Karpas-422 (cell line): Measurements from ENCODE around the gene CSAG2. TPM values are rescaled to one million over a fixed set of nuclear protein-coding genes. Genes with fewer than 3 reads are reported as not detected.
"Not testable (repeated sequence)": the region's sequence is repeated elsewhere in the genome, so short reads cannot be mapped to it uniquely, and the experiment has no call there.

Experiments used
- DNase-seq: peaks from one replicate; pipeline ENCODE4 v3.0.0-alpha.2; 2015
- H2AFZ ChIP-seq: fragments of 200-600 bp; sonication (generic); 2 replicates; pipeline ENCODE4 v1.6.1; 2014; ENCODE audit warnings: antibody characterized with exemption, low read length, mixed read lengths
- H3K27ac ChIP-seq: fragments of 200-600 bp; sonication (generic); 2 replicates; pipeline ENCODE4 v1.5.1; 2014; ENCODE audit warnings: mild to moderate bottlenecking, low read length, moderate library complexity
- H3K27me3 ChIP-seq: fragments of 200-600 bp; sonication (generic); 2 replicates; pipeline ENCODE4 v1.6.1; 2014; ENCODE audit warnings: low read length, mixed read lengths
- H3K36me3 ChIP-seq: fragments of 200-600 bp; sonication (generic); 2 replicates; pipeline ENCODE4 v1.6.1; 2014; ENCODE audit warnings: low read length, mixed read lengths; ENCODE audit not compliant: insufficient read depth
- H3K4me1 ChIP-seq: fragments of 200-600 bp; sonication (generic); 2 replicates; pipeline ENCODE4 v1.6.1; 2014; ENCODE audit warnings: mild to moderate bottlenecking, low read length, mixed read lengths
- H3K4me2 ChIP-seq: fragments of 200-600 bp; sonication (generic); 2 replicates; pipeline ENCODE4 v1.6.1; 2014; ENCODE audit warnings: low read length, low read depth, mild to moderate bottlenecking; ENCODE audit not compliant: poor library complexity, severe bottlenecking
- H3K4me3 ChIP-seq: fragments of 200-600 bp; sonication (generic); 2 replicates; pipeline ENCODE4 v1.5.1; 2014; ENCODE audit warnings: mild to moderate bottlenecking, antibody characterized with exemption, low read length, mixed read lengths
- H3K79me2 ChIP-seq: fragments of 200-600 bp; sonication (generic); 2 replicates; pipeline ENCODE4 v1.6.1; 2014; ENCODE audit warnings: mild to moderate bottlenecking, low read length, mixed read lengths
- H3K9ac ChIP-seq: fragments of 200-600 bp; sonication (generic); 2 replicates; pipeline ENCODE4 v1.6.0; 2014; ENCODE audit warnings: low read length
- H3K9me2 ChIP-seq: fragments of 200-600 bp; sonication (generic), shearing (Covaris generic); replicated peaks from 2 replicates; pipeline ENCODE4 v1.6.0; 2014; ENCODE audit warnings: mild to moderate bottlenecking, low read length, moderate library complexity; ENCODE audit not compliant: insufficient read depth
- H3K9me3 ChIP-seq: fragments of 300-700, 200-600 bp; sonication (generic); 2 replicates; pipeline ENCODE4 v1.6.1; 2014; ENCODE audit warnings: low read length, mixed read lengths
- H4K20me1 ChIP-seq: fragments of 200-600 bp; sonication (generic); 2 replicates; pipeline ENCODE4 v1.6.1; 2014; ENCODE audit warnings: mild to moderate bottlenecking, antibody characterized with exemption, low read length, low read depth; ENCODE audit not compliant: insufficient read depth
- total RNA-seq: library from RNA; depleted of rRNA; stranded (reverse); fragments of >200 nt; shearing (Covaris generic); gene quantifications from 2 replicates; pipeline ENCODE4 v1.2.3, GENCODE V29; 2014; ENCODE audit warnings: low replicate concordance; rRNA removed

The CSAG2 gene
- total RNA-seq, 1 experiment from 2014 or later = not detected

DNA sequence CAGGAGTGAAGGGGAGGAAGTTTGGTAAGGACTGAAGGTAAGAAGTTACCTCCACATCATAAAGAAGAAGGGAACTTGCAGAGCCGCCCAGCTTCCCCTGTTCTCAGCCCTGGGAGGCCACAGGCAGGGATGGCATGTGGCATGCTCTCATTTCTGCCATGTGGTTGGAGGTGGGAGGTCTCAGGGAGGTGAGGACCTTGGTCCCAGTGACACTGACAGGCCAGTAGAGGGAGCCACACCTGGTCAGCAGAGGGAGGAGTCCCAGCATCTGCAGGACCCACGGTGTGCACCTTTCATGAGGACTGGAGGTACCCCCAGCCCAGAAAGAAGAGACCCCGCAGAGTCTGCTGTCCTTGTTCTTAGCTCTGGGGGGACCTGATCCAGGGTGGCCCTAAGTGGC lies 28.1 kb downstream of the CSAG2 start:
- not testable (repeated sequence) for H3K9me3 ChIP-seq, H3K36me3 ChIP-seq, H3K4me3 ChIP-seq, H3K9ac ChIP-seq, H3K27me3 ChIP-seq, H3K27ac ChIP-seq, H3K4me1 ChIP-seq, H3K79me2 ChIP-seq, H2AFZ ChIP-seq, DNase-seq, H3K4me2 ChIP-seq, H3K9me2 ChIP-seq, H4K20me1 ChIP-seq

- not testable (repeated sequence) for DNase-seq, H3K27ac ChIP-seq
These were observed 34.4 kb downstream of the CSAG2 start for GRCh38 chrX:152674652-152675051.

DNA sequence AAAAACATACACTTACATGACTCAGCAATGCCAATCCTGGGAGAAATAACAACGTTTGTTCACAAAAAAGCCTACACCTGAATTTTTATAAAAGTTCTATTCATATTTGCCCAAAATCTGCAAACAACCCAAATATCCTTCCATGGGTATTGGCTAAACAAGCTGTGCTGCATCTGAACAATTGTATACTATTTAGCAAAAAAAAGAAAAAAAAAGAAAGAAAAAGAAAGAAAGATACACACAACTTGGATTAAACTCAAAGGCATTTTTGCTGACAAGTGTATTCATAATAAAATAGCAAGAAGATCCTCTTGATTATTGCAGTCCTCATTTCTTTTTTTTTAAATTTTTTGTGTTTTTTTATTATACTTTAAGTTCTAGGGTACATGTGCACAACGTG lies 34.9 kb downstream of the CSAG2 start:
- Histone ChIP-seq H3K27me3 (no peaks in the 10 kb centered on the region), H3K9me3 (no peaks in the 10 kb centered on the region), H3K4me3 (no peak overlapping the region), H3K4me2 (no peak overlapping the region), H3K9ac (no peak overlapping the region), H2AFZ (no peak overlapping the region), H3K36me3 (no peaks in the 10 kb centered on the region), H3K79me2 (no peaks in the 10 kb centered on the region), H4K20me1 (no peaks in the 10 kb centered on the region), H3K27ac (no peak overlapping the region), H3K4me1 (no peaks in the 10 kb centered on the region), H3K9me2 (no peaks in the 10 kb centered on the region)
- no peak for DNase-seq

More at GRCh38 chrX:152674652-152675051, 34.4 kb downstream of the CSAG2 start:
- not testable (repeated sequence) for H3K4me3 ChIP-seq, H3K36me3 ChIP-seq, H3K4me1 ChIP-seq, H3K79me2 ChIP-seq, H4K20me1 ChIP-seq, H3K9me3 ChIP-seq, H2AFZ ChIP-seq, H3K4me2 ChIP-seq, H3K9me2 ChIP-seq, H3K27me3 ChIP-seq, H3K9ac ChIP-seq

DNA sequence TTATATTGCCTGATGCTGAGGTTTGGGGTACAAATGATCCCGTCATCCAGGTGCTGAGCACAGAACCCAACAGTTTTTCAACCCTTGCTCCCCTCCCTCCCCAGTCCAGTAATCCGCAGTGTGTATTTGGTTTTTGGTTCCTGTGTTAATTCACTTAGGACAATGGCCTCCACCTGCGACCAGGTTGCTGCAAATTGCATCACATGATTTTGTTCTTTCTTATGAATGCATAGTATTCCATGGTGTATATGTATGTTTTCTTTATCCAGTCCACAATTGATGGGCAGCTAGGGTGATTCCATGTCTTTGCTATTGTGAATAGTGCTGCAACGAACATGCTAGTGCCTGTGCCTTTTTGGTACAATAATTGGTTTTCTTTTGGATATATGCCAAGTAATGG lies 46.0 kb downstream of the CSAG2 start:
- Histone ChIP-seq H3K27me3 (peaks cover 2% of the 10 kb centered on the region; the same call in 1 of the 2 replicates), H3K36me3 (no peaks in the 10 kb centered on the region), H4K20me1 (no peaks in the 10 kb centered on the region), H3K4me3 (no peak overlapping the region), H3K4me1 (peaks cover 16% of the 10 kb centered on the region), H3K9me3 (peaks cover 9% of the 10 kb centered on the region; the same call in 1 of the 2 replicates), H3K9me2 (no peaks in the 10 kb centered on the region), H3K4me2 (no peak overlapping the region), H2AFZ (no peak overlapping the region), H3K27ac (no peak overlapping the region), H3K9ac (no peak overlapping the region), H3K79me2 (no peaks in the 10 kb centered on the region)
- DNase-seq = no peak

DNA sequence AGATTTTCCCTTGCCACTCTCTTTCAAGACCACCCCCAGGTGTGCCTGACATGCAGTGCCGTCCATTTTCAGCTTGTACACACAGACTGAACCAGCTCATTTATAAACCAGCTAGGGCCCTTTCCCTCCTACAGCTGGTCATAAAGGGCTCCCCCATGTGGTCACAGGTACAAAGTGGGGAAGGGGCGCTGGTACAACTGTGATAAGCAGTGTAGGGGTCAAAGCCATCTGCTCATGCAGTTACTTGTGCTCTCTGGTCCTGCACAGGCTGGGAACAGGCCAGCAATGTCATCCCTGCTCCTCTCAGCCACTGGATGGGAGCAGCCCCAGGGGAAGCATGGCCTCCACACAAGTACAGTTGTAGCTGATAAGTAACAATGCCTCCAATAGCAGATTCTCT lies 50.8 kb downstream of the CSAG2 start:
- H3K9ac ChIP-seq = no peak overlapping the region
- peak; percentile 44 for DNase-seq
- H3K79me2 ChIP-seq = no peaks in the 10 kb centered on the region
- H2AFZ ChIP-seq = no peak overlapping the region
- no peak overlapping the region for H3K27ac ChIP-seq
- no peaks in the 10 kb centered on the region for H3K9me2 ChIP-seq
- H3K9me3 ChIP-seq = no peaks in the 10 kb centered on the region
- no peak overlapping the region for H3K4me2 ChIP-seq
- no peaks in the 10 kb centered on the region for H3K27me3 ChIP-seq
- no peaks in the 10 kb centered on the region for H4K20me1 ChIP-seq
- no peaks in the 10 kb centered on the region for H3K36me3 ChIP-seq
- no peak overlapping the region for H3K4me3 ChIP-seq
- peaks cover 4% of the 10 kb centered on the region for H3K4me1 ChIP-seq

Other genes starting within 250 kb of the CSAG2 start
- not detected in 2 replicates for gene GABRQ, start 71.4 kb downstream of the CSAG2 start, total RNA-seq
- not detected in 2 replicates for gene MAGEA3, start 10.5 kb downstream of the CSAG2 start, total RNA-seq
- gene MAGEA2B, start 5.4 kb upstream of the CSAG2 start, total RNA-seq = not detected in 2 replicates
- not detected in 2 replicates for gene CSAG1, start 24.4 kb upstream of the CSAG2 start, total RNA-seq
- gene MAGEA12, start 24.5 kb upstream of the CSAG2 start, total RNA-seq = 0.36 TPM in 1 of 2 replicates, not detected in the other
- gene MAGEA2, start 44.6 kb upstream of the CSAG2 start, total RNA-seq = not detected in 2 replicates
- gene CSAG3, start 49.9 kb upstream of the CSAG2 start, total RNA-seq = not detected in 2 replicates
- 1.6 TPM in 1 of 2 replicates, not detected in the other for gene MAGEA6, start 60.4 kb upstream of the CSAG2 start, total RNA-seq
- 16.8 and 24.1 TPM in 2 replicates for gene CETN2, start 121.5 kb upstream of the CSAG2 start, total RNA-seq
- 23.6 and 23.8 TPM in 2 replicates for gene NSDHL, start 121.8 kb upstream of the CSAG2 start, total RNA-seq
- gene ZNF185, start 188.8 kb upstream of the CSAG2 start, total RNA-seq = 0.43 and 0.67 TPM in 2 replicates